Upper lobe of right lung (tissue), 1 donor: ENCODE data around the gene CEP126. TPM values are rescaled to one million over a fixed set of nuclear protein-coding genes. Genes with fewer than 3 reads are reported as not detected.

ENCODE experiments used
- ATAC-seq: fragments of 200-7000 bp; cut with Tn5 transposase; one replicate; pipeline ENCODE4 v1.9.1; 2020; ENCODE audit warnings: mild to moderate bottlenecking, moderate library complexity
- DNase-seq: peaks from one replicate; pipeline ENCODE4 v3.0.0-alpha.2; 2020
- H3K27ac ChIP-seq: fragments of 200-600 bp; one replicate; pipeline ENCODE4 v1.8.0; 2022
- H3K27me3 ChIP-seq: fragments of 200-600 bp; one replicate; pipeline ENCODE4 v1.8.0; 2022; ENCODE audit warnings: mild to moderate bottlenecking
- H3K36me3 ChIP-seq: fragments of 200-600 bp; one replicate; pipeline ENCODE4 v1.8.0; 2022
- H3K4me1 ChIP-seq: fragments of 200-600 bp; one replicate; pipeline ENCODE4 v1.8.0; 2022
- H3K4me3 ChIP-seq: fragments of 200-600 bp; one replicate; pipeline ENCODE4 v1.8.0; 2022; ENCODE audit warnings: mild to moderate bottlenecking
- H3K9me3 ChIP-seq: fragments of 200-600 bp; one replicate; pipeline ENCODE4 v1.8.0; 2022
- intact Hi-C: fragments of 100-400 bp; cut with DNase I; formaldehyde crosslinking; loops from one replicate; pipeline ENCODE4 v1.11.0; 2022
- total RNA-seq: library from RNA; stranded (reverse); fragmentation: NEBNext Ultra II Directional; extraction: Animal tissue kit (Norgen Biotek cat#: 25700); gene quantifications from one replicate; pipeline ENCODE4 v1.2.1, GENCODE V29; 2021
- TF ChIP-seq, protein P1 (sequence below): fragments of 200-600 bp; IDR thresholded peaks from one replicate; pipeline ENCODE4 v1.8.0; 2022; ENCODE audit warnings: antibody characterized with exemption
- donor health status: DM: no; HTN: yes; CAD: no; lungs with severe emphysema.

Gene CEP126
- total RNA-seq, 1 donor from 2014 or later: 4.3 TPM

- DNase-seq: no peak
- H3K4me3 ChIP-seq: no peak overlapping the region
- ATAC-seq: no peak
- TF ChIP-seq, protein P1, sequence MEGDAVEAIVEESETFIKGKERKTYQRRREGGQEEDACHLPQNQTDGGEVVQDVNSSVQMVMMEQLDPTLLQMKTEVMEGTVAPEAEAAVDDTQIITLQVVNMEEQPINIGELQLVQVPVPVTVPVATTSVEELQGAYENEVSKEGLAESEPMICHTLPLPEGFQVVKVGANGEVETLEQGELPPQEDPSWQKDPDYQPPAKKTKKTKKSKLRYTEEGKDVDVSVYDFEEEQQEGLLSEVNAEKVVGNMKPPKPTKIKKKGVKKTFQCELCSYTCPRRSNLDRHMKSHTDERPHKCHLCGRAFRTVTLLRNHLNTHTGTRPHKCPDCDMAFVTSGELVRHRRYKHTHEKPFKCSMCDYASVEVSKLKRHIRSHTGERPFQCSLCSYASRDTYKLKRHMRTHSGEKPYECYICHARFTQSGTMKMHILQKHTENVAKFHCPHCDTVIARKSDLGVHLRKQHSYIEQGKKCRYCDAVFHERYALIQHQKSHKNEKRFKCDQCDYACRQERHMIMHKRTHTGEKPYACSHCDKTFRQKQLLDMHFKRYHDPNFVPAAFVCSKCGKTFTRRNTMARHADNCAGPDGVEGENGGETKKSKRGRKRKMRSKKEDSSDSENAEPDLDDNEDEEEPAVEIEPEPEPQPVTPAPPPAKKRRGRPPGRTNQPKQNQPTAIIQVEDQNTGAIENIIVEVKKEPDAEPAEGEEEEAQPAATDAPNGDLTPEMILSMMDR: no peak
- no peaks in the 10 kb centered on the region for H3K9me3 ChIP-seq
- no peaks in the 10 kb centered on the region for H3K4me1 ChIP-seq
- intact Hi-C loops: no loop called here
- peak overlapping the region; percentile 72 for H3K27ac ChIP-seq
- H3K27me3 ChIP-seq: no peaks in the 10 kb centered on the region
- no peaks in the 10 kb centered on the region for H3K36me3 ChIP-seq
Observed at GRCh38 chr11:102006835-102007566, 92.2 kb downstream of the CEP126 start.

DNA sequence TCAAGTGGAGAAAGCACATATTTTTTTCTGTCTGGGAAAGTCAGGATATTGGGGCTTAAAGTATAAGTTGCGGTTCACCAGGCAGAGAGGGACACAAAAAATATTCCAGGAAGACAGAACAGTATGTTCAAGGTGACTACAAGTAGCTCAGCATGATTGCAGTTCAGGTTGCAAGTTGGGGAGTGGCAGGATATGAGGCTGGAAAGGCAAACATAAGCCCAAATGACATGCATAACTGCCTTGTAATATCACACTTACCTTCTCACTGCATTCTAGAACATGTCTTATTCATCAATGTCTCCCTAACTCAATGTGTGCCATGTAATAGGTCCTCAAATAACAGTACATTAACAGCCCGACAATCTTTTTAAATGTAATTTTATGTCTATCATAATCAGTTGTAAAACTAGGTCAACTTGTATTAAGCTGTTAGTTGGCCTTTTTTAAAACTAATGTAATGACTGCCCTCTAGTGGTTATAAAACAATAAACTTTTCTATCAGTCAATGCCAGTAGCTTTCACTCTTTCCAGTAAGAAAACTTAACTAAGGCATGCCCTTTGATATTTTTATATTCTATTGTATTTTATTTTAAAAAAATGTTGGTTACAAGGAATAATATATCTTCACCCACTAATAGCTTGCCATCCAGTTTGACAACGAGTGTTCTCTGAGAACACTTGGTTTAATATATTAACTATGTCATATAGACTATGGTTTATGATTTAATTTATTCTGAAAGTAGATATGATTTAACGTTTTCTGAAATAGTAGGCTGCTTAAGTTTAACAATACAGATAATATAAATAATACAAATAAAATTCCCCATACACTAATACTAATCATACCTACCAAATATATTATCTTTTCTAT, 93.0 kb downstream of the CEP126 start:
- Histone ChIP-seq H3K27me3 (no peaks in the 10 kb centered on the region), H3K4me1 (no peaks in the 10 kb centered on the region), H3K27ac (peak overlapping the region; percentile 72), H3K9me3 (no peaks in the 10 kb centered on the region), H3K36me3 (no peaks in the 10 kb centered on the region), H3K4me3 (no peak overlapping the region)
- intact Hi-C loops: no loop called here
- TF ChIP-seq, protein P1: peak; percentile 62
- ATAC-seq: peak; percentile 91
- DNase-seq: no peak

DNA sequence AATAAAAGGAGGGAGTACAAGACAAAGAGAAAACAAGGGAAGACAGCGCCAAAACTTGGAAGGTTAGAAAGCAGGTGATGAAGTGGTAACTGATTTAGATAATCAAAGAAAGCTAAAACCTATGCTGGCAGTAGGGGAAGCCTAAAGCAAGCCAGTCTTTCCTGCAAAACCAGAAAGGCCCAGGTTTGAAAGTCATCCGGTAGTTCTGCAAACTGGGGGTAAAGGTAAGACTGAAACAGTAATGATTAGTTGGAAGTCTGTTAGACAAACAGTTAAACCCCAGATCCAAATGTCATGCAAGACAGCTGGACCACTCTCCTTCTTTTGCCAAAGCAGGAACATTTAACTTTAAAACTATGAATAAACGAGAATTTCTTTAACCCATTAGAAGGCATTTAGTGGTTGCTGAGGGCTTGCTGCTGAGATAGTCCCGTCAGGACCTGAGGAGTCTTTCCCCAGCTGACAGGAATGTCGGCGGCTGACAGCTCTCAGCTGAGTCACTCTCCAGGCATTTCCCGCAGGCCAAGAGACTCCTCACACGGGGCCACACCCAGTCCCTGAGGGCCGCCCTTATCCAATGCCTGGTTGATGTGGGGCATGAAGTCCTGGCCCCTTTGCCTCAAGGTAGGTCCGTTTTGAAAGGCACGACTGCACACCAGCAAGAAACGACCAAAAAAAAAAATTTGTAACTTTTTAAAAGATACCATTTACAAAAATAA, 96.1 kb downstream of the CEP126 start:
- no peaks in the 10 kb centered on the region for H3K4me1 ChIP-seq
- TF ChIP-seq, protein P1: no peak
- no peaks in the 10 kb centered on the region for H3K27me3 ChIP-seq
- intact Hi-C loops: no loop called here
- peak; percentile 92 for ATAC-seq
- peak; percentile 85 for DNase-seq
- no peaks in the 10 kb centered on the region for H3K36me3 ChIP-seq
- H3K4me3 ChIP-seq: no peak overlapping the region
- no peak overlapping the region for H3K27ac ChIP-seq
- H3K9me3 ChIP-seq: no peaks in the 10 kb centered on the region

GRCh38 chr11:102012946-102013345, 98.1 kb downstream of the CEP126 start:
- Histone ChIP-seq H3K36me3 (no peaks in the 10 kb centered on the region), H3K27me3 (no peaks in the 10 kb centered on the region), H3K4me1 (no peaks in the 10 kb centered on the region), H3K27ac (no peak overlapping the region), H3K4me3 (no peak overlapping the region), H3K9me3 (no peaks in the 10 kb centered on the region)
- ATAC-seq (no peak), DNase-seq (no peak)
- intact Hi-C loops: no loop called here
- TF ChIP-seq, protein P1: no peak

DNA sequence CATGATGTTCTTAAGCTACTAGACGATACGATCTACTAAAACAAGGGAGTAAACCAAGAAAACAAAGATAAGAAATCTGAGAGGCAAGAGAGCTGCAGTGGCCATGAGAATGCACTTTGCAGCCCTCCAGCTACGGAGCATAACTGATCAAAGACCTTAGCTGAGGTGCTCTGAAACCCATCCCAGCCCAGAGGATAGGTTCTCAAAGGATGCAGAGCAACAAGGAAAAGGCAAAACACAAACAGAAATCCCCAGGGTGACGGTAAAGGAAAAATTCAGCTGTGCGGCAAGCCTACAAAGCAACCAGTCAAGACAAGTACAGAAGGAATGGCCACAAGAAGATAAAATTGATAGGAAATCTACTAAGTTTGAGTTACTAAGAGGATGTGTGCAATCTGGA, 99.9 kb downstream of the CEP126 start:
- TF ChIP-seq, protein P1: no peak
- ATAC-seq (no peak), DNase-seq (no peak)
- no peak overlapping the region for H3K27ac ChIP-seq
- intact Hi-C loops: no loop called here
- no peak overlapping the region for H3K4me3 ChIP-seq
- H3K27me3 ChIP-seq: no peaks in the 10 kb centered on the region
- no peaks in the 10 kb centered on the region for H3K9me3 ChIP-seq
- H3K4me1 ChIP-seq: no peaks in the 10 kb centered on the region
- no peaks in the 10 kb centered on the region for H3K36me3 ChIP-seq
